CD14-positive monocyte (primary cell): ENCODE results near the gene RALBP1. TPM values are rescaled to one million over a fixed set of nuclear protein-coding genes. Genes with fewer than 3 reads are reported as not detected.
A peak's percentile ranks its signal among the peaks of the same experiment; 100 is the strongest.

Source experiments
- DNase-seq, 3 donors: peaks; one replicate each; pipeline ENCODE4 v3.0.0-alpha.2; 2011 to 2022
- H2AFZ ChIP-seq: 2 replicates; pipeline ENCODE4 v1.6.0; 2012; ENCODE audit warnings: mild to moderate bottlenecking, low read depth, low read length, inconsistent platforms; ENCODE audit not compliant: insufficient read depth, poor library complexity, severe bottlenecking
- H3K27ac ChIP-seq, 2 donors: 1 replicate in 1 of 2; 2 replicates in 1 of 2; pipeline ENCODE4 v1.5.1; 2012 to 2013; ENCODE audit warnings: low read length in 2 of 2, control low read depth in 1 of 2, inconsistent platforms in 1 of 2, low read depth in 1 of 2, mild to moderate bottlenecking in 1 of 2
- H3K27me3 ChIP-seq, 2 donors: one replicate each; pipeline versions ENCODE4 v1.6.0 to v1.6.1; 2011 to 2013; ENCODE audit warnings: low read length in 2 of 2; ENCODE audit not compliant: control insufficient read depth in 2 of 2, insufficient read depth in 2 of 2
- H3K36me3 ChIP-seq, 2 donors: replicated peaks in 1 of 2; 1 replicate in 1 of 2; 2 replicates in 1 of 2; pipeline versions ENCODE4 v1.5.1 to v1.6.1; 2012 to 2013; ENCODE audit warnings: low read length in 2 of 2, control low read depth in 1 of 2, inconsistent platforms in 1 of 2, mild to moderate bottlenecking in 1 of 2; ENCODE audit not compliant: insufficient read depth in 2 of 2, control insufficient read depth in 1 of 2
- H3K4me1 ChIP-seq, 2 donors: 1 replicate in 1 of 2; 2 replicates in 1 of 2; pipeline versions ENCODE4 v1.5.1 to v1.6.1; 2012 to 2013; ENCODE audit warnings: low read length in 2 of 2, control low read depth in 1 of 2, inconsistent platforms in 1 of 2, mild to moderate bottlenecking in 1 of 2, moderate library complexity in 1 of 2; ENCODE audit not compliant: insufficient read depth in 2 of 2, control insufficient read depth in 1 of 2
- H3K4me2 ChIP-seq: replicated peaks from 2 replicates; pipeline ENCODE3; 2012; ENCODE audit warnings: low read length, moderate library complexity, mild to moderate bottlenecking; ENCODE audit not compliant: poor library complexity, severe bottlenecking; ENCODE audit errors: extremely low read depth
- H3K4me3 ChIP-seq, 3 experiments: fragments of 200-600 bp in 1 of 3; sonication (generic) in 1 of 3; replicated peaks in 1 of 3; 1 replicate in 2 of 3; 2 replicates in 1 of 3; pipeline ENCODE4 v1.5.1; 2011 to 2013; ENCODE audit warnings: low read length in 3 of 3, mild to moderate bottlenecking in 3 of 3, control low read depth in 2 of 3, low read depth in 2 of 3, inconsistent platforms in 1 of 3, moderate library complexity in 1 of 3
- H3K79me2 ChIP-seq: 2 replicates; pipeline ENCODE4 v1.6.0; 2012; ENCODE audit warnings: mild to moderate bottlenecking, control low read depth, inconsistent platforms, low read length, moderate library complexity; ENCODE audit not compliant: insufficient read depth
- H3K9ac ChIP-seq: 2 replicates; pipeline ENCODE4 v1.6.0; 2017; ENCODE audit warnings: low read length, mild to moderate bottlenecking; ENCODE audit not compliant: insufficient read depth, poor library complexity, severe bottlenecking
- H3K9me3 ChIP-seq, 2 donors: replicated peaks in 1 of 2; 1 replicate in 1 of 2; 2 replicates in 1 of 2; pipeline versions ENCODE4 v1.5.1 to v1.6.1; 2012 to 2013; ENCODE audit warnings: low read length in 2 of 2, control low read depth in 1 of 2; ENCODE audit not compliant: control insufficient read depth in 1 of 2, insufficient read depth in 1 of 2
- H4K20me1 ChIP-seq: 2 replicates; pipeline ENCODE4 v1.6.0; 2012; ENCODE audit warnings: mild to moderate bottlenecking, low read length, control low read depth, moderate library complexity; ENCODE audit not compliant: insufficient read depth
- H3K27ac Mint-ChIP-seq, 7 donors: one replicate each; pipeline ENCODE4 v1.8.0; 2020; ENCODE audit warnings: mild to moderate bottlenecking in 7 of 7, mixed read lengths in 7 of 7, moderate library complexity in 6 of 7, inconsistent platforms in 2 of 7
- H3K27me3 Mint-ChIP-seq, 3 donors: one replicate each; pipeline ENCODE4 v1.8.0; 2021 to 2022; ENCODE audit warnings: low read depth in 3 of 3, mild to moderate bottlenecking in 3 of 3, mixed read lengths in 3 of 3, moderate library complexity in 3 of 3, inconsistent platforms in 1 of 3
- H3K36me3 Mint-ChIP-seq, 2 donors: one replicate each; pipeline ENCODE4 v1.8.0; 2020; ENCODE audit warnings: mixed read lengths in 2 of 2, inconsistent platforms in 1 of 2, mild to moderate bottlenecking in 1 of 2
- H3K4me1 Mint-ChIP-seq: one replicate; pipeline ENCODE4 v1.8.0; 2020; ENCODE audit warnings: mild to moderate bottlenecking, mixed read lengths
- H3K4me3 Mint-ChIP-seq, 2 donors: one replicate each; pipeline ENCODE4 v1.8.0; 2020; ENCODE audit warnings: mild to moderate bottlenecking in 2 of 2, mixed read lengths in 2 of 2, moderate library complexity in 1 of 2
- H3K9me3 Mint-ChIP-seq, 7 donors: one replicate each; pipeline ENCODE4 v1.8.0; 2020 to 2022; ENCODE audit warnings: mixed read lengths in 7 of 7, mild to moderate bottlenecking in 6 of 7, moderate library complexity in 6 of 7, inconsistent platforms in 2 of 7
- CTCF ChIP-seq: fragments of 200-600 bp; IDR thresholded peaks from one replicate; pipeline ENCODE4 v1.8.0; 2022; ENCODE audit warnings: antibody characterized with exemption, mild to moderate bottlenecking
- WGBS: methylation state at CpG from one replicate; pipeline ENCODE4 v1.1.5; 2013; ENCODE audit warnings: missing lambda C conversion rate; ENCODE audit not compliant: insufficient coverage; 5-methylcytosine and 5-hydroxymethylcytosine counted together
- intact Hi-C, 2 donors: fragments of 100-400 bp; cut with micrococcal nuclease; formaldehyde crosslinking; loops; one replicate each; pipeline versions ENCODE4 v1.15.0 to v1.15.1; 2023
- polyA plus RNA-seq, 3 donors: library from polyadenylated mRNA; depleted of rRNA in 1 of 3; unstranded in 2 of 3; stranded (reverse) in 1 of 3; fragments of 300-500 nt in 2 of 3; fragments of >200 nt in 1 of 3; fragmentation: Illumina TruSeq in 2 of 3; gene quantifications; 1 replicate in 2 of 3; 2 replicates in 1 of 3; pipeline ENCODE4 v1.2.3, GENCODE V29; 2012 to 2021

RALBP1 gene
- polyA plus RNA-seq, 3 donors, result 21.5 to 36.0 (median 32.8) TPM

DNA sequence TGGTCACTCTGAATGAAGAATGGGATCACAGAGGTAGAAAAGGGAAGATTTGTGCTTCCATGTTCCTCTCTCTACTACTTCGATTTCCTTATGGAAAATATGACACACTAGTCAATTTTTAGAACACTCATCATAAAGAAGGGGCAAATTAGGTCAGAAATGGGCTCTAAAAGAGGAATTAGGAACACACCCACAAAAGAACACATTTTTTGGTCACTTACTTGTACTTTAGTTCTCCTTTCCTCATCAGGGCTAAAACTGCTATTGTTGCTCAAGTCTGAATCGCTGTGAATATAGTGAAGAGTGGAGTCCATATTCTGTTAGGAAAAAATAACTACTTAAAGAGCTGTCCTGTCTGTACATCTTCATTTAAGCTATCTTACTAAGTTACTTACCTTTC is 86.4 kb downstream of the RALBP1 start:
- peaks cover 0 to 2% (median 0%) of the 10 kb centered on the region in 7 donors for H3K9me3 Mint-ChIP-seq
- H3K36me3 Mint-ChIP-seq, result peaks cover 62 to 77% of the 10 kb centered on the region in 2 donors
- no peak overlapping the region for H3K4me3 Mint-ChIP-seq
- H3K4me1 Mint-ChIP-seq, result peaks cover 41% of the 10 kb centered on the region
- peaks cover 14 to 22% of the 10 kb centered on the region in 2 donors for H3K4me1 ChIP-seq
- H3K4me3 ChIP-seq, result no peak overlapping the region
- no peaks in the 10 kb centered on the region for H3K27me3 ChIP-seq
- no peaks in the 10 kb centered on the region for H3K79me2 ChIP-seq
- H3K4me2 ChIP-seq, result no peak overlapping the region
- TF ChIP-seq CTCF, result no peak
- H3K27ac ChIP-seq, result peak overlapping the region in 1 of 2 donors; percentile 54
- no peak overlapping the region for H3K9ac ChIP-seq
- no peaks in the 10 kb centered on the region for H3K9me3 ChIP-seq
- WGBS, result no CpG with 5 or more reads among the region's 2 CpGs
- intact Hi-C loops, result no loop called here
- peaks cover 4% of the 10 kb centered on the region for H4K20me1 ChIP-seq
- H3K27me3 Mint-ChIP-seq, result no peaks in the 10 kb centered on the region
- H3K36me3 ChIP-seq, result peaks cover 51 to 97% of the 10 kb centered on the region in 2 donors
- H3K27ac Mint-ChIP-seq, result peak overlapping the region; percentile 1 to 88 (median 75)
- DNase-seq, result peak; percentile 11 to 30 (median 26)
- no peak overlapping the region for H2AFZ ChIP-seq

GRCh38 chr18:9562584-9562983 is 87.3 kb downstream of the RALBP1 start:
- Histone ChIP-seq H3K4me2 (no peak overlapping the region), H3K79me2 (no peaks in the 10 kb centered on the region), H3K9me3 (no peaks in the 10 kb centered on the region), H4K20me1 (peaks cover 4% of the 10 kb centered on the region), H3K9ac (no peak overlapping the region), H3K27ac (peak overlapping the region in 1 of 2 donors; percentile 54), H2AFZ (no peak overlapping the region), H3K4me1 (peaks cover 14 to 22% of the 10 kb centered on the region in 2 donors), H3K36me3 (peaks cover 50 to 97% of the 10 kb centered on the region in 2 donors), H3K4me3 (no peak overlapping the region), H3K27me3 (no peaks in the 10 kb centered on the region)
- WGBS, result no CpG with 5 or more reads among the region's 4 CpGs
- no peak overlapping the region for H3K4me3 Mint-ChIP-seq
- peaks cover 0 to 2% (median 0%) of the 10 kb centered on the region in 7 donors for H3K9me3 Mint-ChIP-seq
- H3K36me3 Mint-ChIP-seq, result peaks cover 63 to 77% of the 10 kb centered on the region in 2 donors
- no peak for DNase-seq
- H3K4me1 Mint-ChIP-seq, result peaks cover 41% of the 10 kb centered on the region
- no peak for TF ChIP-seq CTCF
- H3K27ac Mint-ChIP-seq, result peak overlapping the region in 5 of 7 donors; percentile 28 to 60 (median 33)
- H3K27me3 Mint-ChIP-seq, result no peaks in the 10 kb centered on the region
- intact Hi-C loops, result no loop called here
